Measurements from ENCODE around the gene UBE2N.

UBE2N gene

DNA sequence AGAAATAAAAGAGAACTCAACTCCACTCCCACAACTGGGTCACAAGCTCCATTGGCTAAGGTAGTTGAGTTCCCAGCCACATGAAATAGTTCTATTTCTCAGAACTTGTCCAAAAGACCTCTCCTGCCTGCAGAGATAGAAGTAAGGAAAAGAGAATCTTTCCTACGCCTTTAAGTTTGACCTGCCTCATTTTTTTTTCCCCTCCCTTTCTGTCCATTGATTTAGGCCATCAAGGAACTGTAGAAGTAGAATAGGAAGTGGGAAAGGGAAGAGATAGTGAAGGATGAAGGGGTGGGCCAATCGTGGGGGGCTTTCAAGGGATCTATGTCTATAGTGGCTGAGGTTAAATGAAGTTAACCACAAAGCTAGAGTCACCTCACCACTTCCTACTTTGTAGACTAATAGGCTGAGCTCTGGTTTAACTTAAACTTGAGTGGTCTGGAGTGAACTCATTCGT lies 77.9 kb downstream of the UBE2N start:
- TF ChIP-seq CTCF (IDR thresholded peaks at IDR 0.05; ENCODE audit: poor library complexity, severe bottlenecking): no peak
- H3K27me3 ChIP-seq (ENCODE audit: insufficient read depth, poor library complexity, severe bottlenecking): no peaks in the 10 kb centered on the region
- H3K4me3 ChIP-seq (ENCODE audit: severe bottlenecking): no peak overlapping the region
- H3K27ac ChIP-seq (ENCODE audit: poor library complexity, severe bottlenecking): no peak overlapping the region
- DNase-seq (ENCODE audit: low spot score): no peak
- no peaks in the 10 kb centered on the region for H3K9me3 ChIP-seq (ENCODE audit: severe bottlenecking)
- H3K4me1 ChIP-seq (ENCODE audit: insufficient read depth, poor library complexity, severe bottlenecking): no peaks in the 10 kb centered on the region
- no peaks in the 10 kb centered on the region for H3K36me3 ChIP-seq (ENCODE audit: low read depth)
- ATAC-seq (ENCODE audit: low read depth): no peak

DNA sequence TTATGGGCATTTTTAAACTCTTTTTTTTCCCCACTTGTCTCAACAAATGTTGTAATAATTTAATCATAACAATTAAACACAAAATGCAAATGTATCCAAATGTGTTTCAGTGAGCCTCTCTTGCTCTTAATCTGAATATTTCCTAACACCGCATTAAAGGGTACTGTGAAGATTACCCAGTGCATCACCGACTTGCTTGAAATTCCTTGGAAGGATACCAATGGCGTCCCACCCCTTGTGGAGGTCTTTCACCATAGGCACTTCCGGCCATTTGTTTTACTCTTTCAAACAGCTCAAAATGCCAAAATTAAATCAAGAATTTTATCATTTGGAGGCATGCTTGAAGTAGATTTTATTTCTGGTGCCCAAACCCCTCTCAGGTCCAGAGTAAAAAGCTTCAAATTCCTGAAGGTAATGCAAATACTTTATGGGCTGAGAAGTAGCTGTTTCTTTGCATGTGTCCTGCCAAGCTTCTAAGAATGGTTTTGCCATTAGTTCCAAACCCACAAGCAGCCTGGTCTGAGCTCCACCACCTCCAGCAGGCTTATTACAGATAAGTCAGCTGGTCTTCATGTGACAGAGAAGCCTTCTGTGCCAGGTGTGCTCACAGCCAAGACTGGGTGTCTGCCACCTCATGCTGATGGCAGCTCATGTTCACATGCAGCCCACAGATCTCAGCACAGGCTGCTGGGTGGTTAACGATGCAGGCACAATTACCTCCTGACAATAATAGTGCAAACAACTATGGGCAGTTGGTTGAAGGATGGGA lies 80.4 kb downstream of the UBE2N start:
- Histone ChIP-seq H3K27me3 (ENCODE audit: insufficient read depth, poor library complexity, severe bottlenecking) (no peaks in the 10 kb centered on the region), H3K9me3 (ENCODE audit: severe bottlenecking) (no peaks in the 10 kb centered on the region), H3K36me3 (ENCODE audit: low read depth) (no peaks in the 10 kb centered on the region), H3K27ac (ENCODE audit: poor library complexity, severe bottlenecking) (no peak overlapping the region), H3K4me3 (ENCODE audit: severe bottlenecking) (no peak overlapping the region), H3K4me1 (ENCODE audit: insufficient read depth, poor library complexity, severe bottlenecking) (no peaks in the 10 kb centered on the region)
- no peak for TF ChIP-seq CTCF (IDR thresholded peaks at IDR 0.05; ENCODE audit: poor library complexity, severe bottlenecking)
- ATAC-seq (ENCODE audit: low read depth): no peak
- DNase-seq (ENCODE audit: low spot score): no peak

GRCh38 chr12:93360688-93361087 lies 81.1 kb downstream of the UBE2N start:
- Histone ChIP-seq H3K36me3 (ENCODE audit: low read depth) (no peaks in the 10 kb centered on the region), H3K27me3 (ENCODE audit: insufficient read depth, poor library complexity, severe bottlenecking) (no peaks in the 10 kb centered on the region), H3K27ac (ENCODE audit: poor library complexity, severe bottlenecking) (no peak overlapping the region), H3K4me3 (ENCODE audit: severe bottlenecking) (no peak overlapping the region), H3K9me3 (ENCODE audit: severe bottlenecking) (no peaks in the 10 kb centered on the region), H3K4me1 (ENCODE audit: insufficient read depth, poor library complexity, severe bottlenecking) (no peaks in the 10 kb centered on the region)
- TF ChIP-seq CTCF (IDR thresholded peaks at IDR 0.05; ENCODE audit: poor library complexity, severe bottlenecking): no peak
- ATAC-seq (ENCODE audit: low read depth) (no peak), DNase-seq (ENCODE audit: low spot score) (no peak)

DNA sequence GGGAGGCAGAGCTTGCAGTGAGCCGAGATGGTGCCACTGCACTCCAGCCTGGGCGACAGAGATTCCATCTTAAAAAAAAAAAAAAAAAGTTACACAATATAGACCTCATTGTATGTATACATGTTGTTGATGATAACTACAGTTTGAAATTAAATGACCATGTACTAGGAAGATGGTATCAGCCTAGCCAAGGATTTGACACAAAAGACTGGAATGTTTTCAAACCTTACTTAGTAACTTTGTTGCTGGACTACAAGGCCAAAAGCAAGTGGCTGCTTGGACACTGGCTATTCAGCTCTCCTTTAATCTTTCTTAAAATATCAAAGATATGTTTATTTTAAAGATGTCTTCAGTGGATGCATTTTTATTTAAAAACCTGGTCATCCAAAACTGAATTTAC lies 82.9 kb downstream of the UBE2N start:
- TF ChIP-seq CTCF (IDR thresholded peaks at IDR 0.05; ENCODE audit: poor library complexity, severe bottlenecking): no peak
- Histone ChIP-seq H3K27me3 (ENCODE audit: insufficient read depth, poor library complexity, severe bottlenecking) (no peaks in the 10 kb centered on the region), H3K36me3 (ENCODE audit: low read depth) (no peaks in the 10 kb centered on the region), H3K27ac (ENCODE audit: poor library complexity, severe bottlenecking) (no peak overlapping the region), H3K4me1 (ENCODE audit: insufficient read depth, poor library complexity, severe bottlenecking) (no peaks in the 10 kb centered on the region), H3K4me3 (ENCODE audit: severe bottlenecking) (no peak overlapping the region), H3K9me3 (ENCODE audit: severe bottlenecking) (no peaks in the 10 kb centered on the region)
- no peak for DNase-seq (ENCODE audit: low spot score)
- ATAC-seq (ENCODE audit: low read depth): no peak

GRCh38 chr12:93358058-93358457 lies 83.7 kb downstream of the UBE2N start:
- no peaks in the 10 kb centered on the region for H3K4me1 ChIP-seq (ENCODE audit: insufficient read depth, poor library complexity, severe bottlenecking)
- H3K4me3 ChIP-seq (ENCODE audit: severe bottlenecking): no peak overlapping the region
- no peaks in the 10 kb centered on the region for H3K36me3 ChIP-seq (ENCODE audit: low read depth)
- TF ChIP-seq CTCF (IDR thresholded peaks at IDR 0.05; ENCODE audit: poor library complexity, severe bottlenecking): no peak
- H3K27ac ChIP-seq (ENCODE audit: poor library complexity, severe bottlenecking): no peak overlapping the region
- H3K9me3 ChIP-seq (ENCODE audit: severe bottlenecking): no peaks in the 10 kb centered on the region
- ATAC-seq (ENCODE audit: low read depth): no peak
- H3K27me3 ChIP-seq (ENCODE audit: insufficient read depth, poor library complexity, severe bottlenecking): no peaks in the 10 kb centered on the region
- DNase-seq (ENCODE audit: low spot score): no peak

All from RWPE2 (cell line).